Smooth muscle cell (in vitro differentiated cells): ENCODE results near the gene CELSR1. TPM values are rescaled to one million over a fixed set of nuclear protein-coding genes. Genes with fewer than 3 reads are reported as not detected.

Experiments used
- DNase-seq: peaks from one replicate; lab custom pipeline; 2025; ENCODE audit not compliant: unreplicated experiment; lab: John Stamatoyannopoulos, UW
- H2AFZ ChIP-seq: fragments of 200-600 bp; sonication (generic); 2 replicates; pipeline ENCODE4 v1.6.0; 2016; ENCODE audit warnings: antibody characterized with exemption, low read depth, mild to moderate bottlenecking
- H3F3A ChIP-seq: fragments of 200-600 bp; sonication (generic); 2 replicates; pipeline ENCODE4 v1.6.0; 2017; ENCODE audit warnings: antibody characterized with exemption, low read depth
- H3K27ac ChIP-seq: fragments of 200-600 bp; sonication (generic); 2 replicates; pipeline ENCODE4 v1.5.1; 2016; ENCODE audit warnings: low read depth, mild to moderate bottlenecking
- H3K27me3 ChIP-seq: fragments of 200-600 bp; sonication (generic); 2 replicates; pipeline ENCODE4 v1.6.1; 2016; ENCODE audit warnings: low read depth, mild to moderate bottlenecking
- H3K36me3 ChIP-seq: fragments of 200-600 bp; sonication (generic); 2 replicates; pipeline ENCODE4 v1.5.1; 2016; ENCODE audit warnings: low read depth
- H3K4me1 ChIP-seq: fragments of 200-600 bp; sonication (generic); 2 replicates; pipeline ENCODE4 v1.5.1; 2016; ENCODE audit warnings: low read depth
- H3K4me2 ChIP-seq: fragments of 200-600 bp; sonication (generic); 2 replicates; pipeline ENCODE4 v1.6.0; 2016; ENCODE audit warnings: mild to moderate bottlenecking
- H3K4me3 ChIP-seq: fragments of 200-600 bp; sonication (generic); 2 replicates; pipeline ENCODE4 v1.5.1; 2016; ENCODE audit warnings: mild to moderate bottlenecking
- H3K79me2 ChIP-seq: fragments of 200-600 bp; sonication (generic); 2 replicates; pipeline ENCODE4 v1.6.0; 2016; ENCODE audit warnings: low read depth, mild to moderate bottlenecking
- H3K9ac ChIP-seq: fragments of 200-600 bp; sonication (generic); 2 replicates; pipeline ENCODE4 v1.6.0; 2016; ENCODE audit warnings: low read depth
- H3K9me3 ChIP-seq: fragments of 200-600 bp; sonication (generic); replicated peaks from 2 replicates; pipeline ENCODE4 v1.5.1; 2016; ENCODE audit warnings: low read depth
- H4K20me1 ChIP-seq: fragments of 200-600 bp; sonication (generic); 2 replicates; pipeline ENCODE4 v1.6.0; 2016; ENCODE audit warnings: low read depth
- WGBS: methylation state at CpG from one replicate; pipeline ENCODE4 v1.1.7; 2016; ENCODE audit warnings: low lambda C conversion rate; 5-methylcytosine and 5-hydroxymethylcytosine counted together
- polyA plus RNA-seq: library from polyadenylated mRNA; unstranded; fragments of >200 nt; fragmentation: Nextera tagmentation; extraction: Ambion mirVana; gene quantifications from 2 replicates; pipeline ENCODE4 v1.2.1, GENCODE V29; 2016
- total RNA-seq: library from RNA; depleted of rRNA; stranded (reverse); fragments of >200 nt; gene quantifications from 2 replicates; pipeline ENCODE4 v1.2.3, GENCODE V29; 2014
- TF ChIP-seq, protein P1 (sequence below): fragments of 200-600 bp; sonication (generic); IDR thresholded peaks from 2 replicates; pipeline ENCODE4 v1.5.1; 2017; ENCODE audit warnings: borderline replicate concordance, mild to moderate bottlenecking, antibody characterized with exemption; ENCODE audit not compliant: insufficient read depth, poor library complexity, severe bottlenecking

Gene CELSR1
- total and polyA plus RNA-seq, 2 experiments from 2014 or later: 3.6 to 15.2 TPM

DNA sequence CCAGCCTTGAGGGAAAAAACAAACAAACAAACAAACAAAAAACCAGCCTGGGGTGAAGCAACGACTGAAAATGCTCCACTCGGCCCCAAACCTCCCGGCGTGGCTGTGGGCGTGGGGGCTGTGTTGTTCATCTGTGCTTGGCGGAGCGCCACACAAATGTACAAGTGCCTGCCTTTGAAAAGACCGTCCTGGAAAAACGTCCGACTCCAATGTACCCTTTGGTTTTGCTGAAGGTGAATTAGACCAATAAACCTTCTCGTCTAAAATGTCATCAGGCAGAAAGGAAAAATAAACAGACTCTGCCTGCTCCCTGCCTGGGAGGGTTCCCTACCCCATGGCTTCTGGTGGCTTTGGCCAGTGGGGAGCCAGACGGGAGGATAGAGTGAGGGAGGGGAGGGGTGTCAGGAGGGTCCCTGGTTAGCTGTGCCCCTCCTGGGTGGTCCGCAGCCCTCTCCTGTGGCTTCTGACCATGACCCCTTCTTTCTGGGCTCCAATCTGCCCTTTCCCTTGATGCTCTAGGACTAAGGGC is 108.0 kb downstream of the CELSR1 start:
- H4K20me1 ChIP-seq: no peaks in the 10 kb centered on the region
- no peaks in the 10 kb centered on the region for H3K9me3 ChIP-seq
- peaks cover 10% of the 10 kb centered on the region for H3F3A ChIP-seq
- no peak for DNase-seq
- H3K9ac ChIP-seq: no peak overlapping the region
- no peak overlapping the region for H2AFZ ChIP-seq
- H3K27me3 ChIP-seq: no peaks in the 10 kb centered on the region
- H3K4me1 ChIP-seq: no peaks in the 10 kb centered on the region
- no peak overlapping the region for H3K4me3 ChIP-seq
- 83% methylated on average over 13 of the region's 13 CpGs for WGBS
- no peak overlapping the region for H3K4me2 ChIP-seq
- TF ChIP-seq, protein P1, sequence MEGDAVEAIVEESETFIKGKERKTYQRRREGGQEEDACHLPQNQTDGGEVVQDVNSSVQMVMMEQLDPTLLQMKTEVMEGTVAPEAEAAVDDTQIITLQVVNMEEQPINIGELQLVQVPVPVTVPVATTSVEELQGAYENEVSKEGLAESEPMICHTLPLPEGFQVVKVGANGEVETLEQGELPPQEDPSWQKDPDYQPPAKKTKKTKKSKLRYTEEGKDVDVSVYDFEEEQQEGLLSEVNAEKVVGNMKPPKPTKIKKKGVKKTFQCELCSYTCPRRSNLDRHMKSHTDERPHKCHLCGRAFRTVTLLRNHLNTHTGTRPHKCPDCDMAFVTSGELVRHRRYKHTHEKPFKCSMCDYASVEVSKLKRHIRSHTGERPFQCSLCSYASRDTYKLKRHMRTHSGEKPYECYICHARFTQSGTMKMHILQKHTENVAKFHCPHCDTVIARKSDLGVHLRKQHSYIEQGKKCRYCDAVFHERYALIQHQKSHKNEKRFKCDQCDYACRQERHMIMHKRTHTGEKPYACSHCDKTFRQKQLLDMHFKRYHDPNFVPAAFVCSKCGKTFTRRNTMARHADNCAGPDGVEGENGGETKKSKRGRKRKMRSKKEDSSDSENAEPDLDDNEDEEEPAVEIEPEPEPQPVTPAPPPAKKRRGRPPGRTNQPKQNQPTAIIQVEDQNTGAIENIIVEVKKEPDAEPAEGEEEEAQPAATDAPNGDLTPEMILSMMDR: no peak
- H3K36me3 ChIP-seq: no peaks in the 10 kb centered on the region
- no peaks in the 10 kb centered on the region for H3K79me2 ChIP-seq
- no peak overlapping the region for H3K27ac ChIP-seq

DNA sequence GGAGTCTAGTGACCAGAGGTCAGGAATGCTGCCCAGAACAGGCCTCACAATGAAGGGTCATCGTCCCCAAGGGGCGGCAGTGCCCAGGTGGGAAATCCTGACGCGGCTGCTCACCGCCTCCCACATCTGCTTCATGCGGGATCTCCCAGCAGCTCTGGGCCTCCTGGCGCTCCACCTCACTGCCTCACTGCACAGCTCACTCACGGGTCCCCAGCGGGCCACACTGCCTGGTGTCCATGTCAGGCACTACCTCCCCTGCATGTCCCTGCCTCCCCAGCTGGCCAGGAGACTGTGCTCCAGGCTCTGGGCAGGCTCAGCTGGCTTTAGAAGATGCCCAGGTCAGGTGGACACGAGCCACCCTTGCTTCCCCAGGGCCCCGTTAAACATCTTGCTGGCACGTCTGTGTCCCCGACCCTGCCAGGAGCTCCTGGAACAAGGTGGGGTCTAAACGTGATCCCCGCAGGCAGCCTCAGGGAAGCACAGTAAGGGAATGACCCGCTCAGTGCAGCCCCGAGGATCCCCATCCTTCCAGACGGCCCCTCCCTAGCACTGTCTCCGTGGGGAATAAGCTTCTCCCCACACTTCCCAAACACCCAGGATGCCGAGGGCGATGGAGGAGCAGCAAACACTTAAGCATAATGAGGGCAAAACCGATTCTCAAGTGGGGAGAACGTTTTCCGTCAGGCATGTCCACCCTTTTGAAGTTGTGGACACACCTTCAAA is 108.7 kb downstream of the CELSR1 start:
- no peaks in the 10 kb centered on the region for H3K4me1 ChIP-seq
- WGBS: 95% methylated on average over 23 of the region's 24 CpGs
- peaks cover 10% of the 10 kb centered on the region for H3F3A ChIP-seq
- H3K27me3 ChIP-seq: no peaks in the 10 kb centered on the region
- H3K27ac ChIP-seq: no peak overlapping the region
- H3K9ac ChIP-seq: no peak overlapping the region
- H2AFZ ChIP-seq: no peak overlapping the region
- no peak overlapping the region for H3K4me3 ChIP-seq
- TF ChIP-seq, protein P1: no peak
- H3K36me3 ChIP-seq: no peaks in the 10 kb centered on the region
- DNase-seq: no peak
- no peak overlapping the region for H3K4me2 ChIP-seq
- H4K20me1 ChIP-seq: no peaks in the 10 kb centered on the region
- H3K9me3 ChIP-seq: no peaks in the 10 kb centered on the region
- no peaks in the 10 kb centered on the region for H3K79me2 ChIP-seq

DNA sequence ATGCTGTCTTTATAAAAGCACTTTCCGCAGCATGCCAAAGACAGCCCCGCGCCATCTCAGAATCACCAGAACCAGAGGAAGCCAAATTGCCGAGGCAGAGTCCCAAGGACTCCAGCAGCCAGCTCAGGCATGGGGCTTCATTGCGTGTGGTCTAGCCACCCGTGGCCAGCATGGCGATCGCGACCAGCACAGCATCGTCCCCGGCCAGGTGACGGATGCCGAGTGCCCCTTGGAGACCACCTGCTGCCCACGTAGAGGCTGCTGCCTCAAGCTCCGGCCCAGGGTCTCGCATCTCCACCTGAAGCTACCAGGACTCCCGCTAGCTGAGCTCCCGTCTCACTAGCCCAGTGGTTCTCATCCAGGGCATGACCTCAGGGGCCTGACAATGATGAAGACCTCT is 109.2 kb downstream of the CELSR1 start:
- no peak overlapping the region for H3K9ac ChIP-seq
- WGBS: 95% methylated on average over 18 of the region's 18 CpGs
- H3K36me3 ChIP-seq: no peaks in the 10 kb centered on the region
- H3F3A ChIP-seq: peaks cover 10% of the 10 kb centered on the region
- H2AFZ ChIP-seq: no peak overlapping the region
- TF ChIP-seq, protein P1: no peak
- no peak overlapping the region for H3K4me2 ChIP-seq
- H3K27me3 ChIP-seq: no peaks in the 10 kb centered on the region
- no peaks in the 10 kb centered on the region for H3K4me1 ChIP-seq
- no peaks in the 10 kb centered on the region for H4K20me1 ChIP-seq
- H3K27ac ChIP-seq: no peak overlapping the region
- H3K4me3 ChIP-seq: no peak overlapping the region
- H3K9me3 ChIP-seq: no peaks in the 10 kb centered on the region
- no peak for DNase-seq
- no peaks in the 10 kb centered on the region for H3K79me2 ChIP-seq

DNA sequence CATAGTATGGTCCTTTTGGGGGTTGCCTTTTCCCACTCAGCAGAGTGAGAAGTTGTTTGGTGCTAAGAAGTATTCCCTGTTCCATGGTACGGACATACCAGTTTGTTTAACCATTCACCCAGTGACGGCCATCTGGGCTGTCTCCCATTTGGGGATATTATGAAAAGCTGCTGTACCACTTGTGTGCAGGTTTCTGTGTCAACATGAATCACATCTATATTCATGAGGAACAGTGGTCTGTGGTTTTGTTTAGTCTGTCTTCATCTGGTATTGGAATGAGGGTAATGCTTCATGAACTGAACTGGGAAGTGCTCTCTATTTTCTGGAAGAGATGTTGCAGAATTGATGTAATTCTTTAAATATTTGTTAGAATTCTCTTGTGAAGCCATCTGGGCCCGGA is 112.4 kb downstream of the CELSR1 start:
- H3K4me1 ChIP-seq: no peaks in the 10 kb centered on the region
- WGBS: 32% methylated on average over 3 of the region's 3 CpGs
- H4K20me1 ChIP-seq: no peaks in the 10 kb centered on the region
- no peaks in the 10 kb centered on the region for H3K27me3 ChIP-seq
- TF ChIP-seq, protein P1: no peak
- H3K27ac ChIP-seq: peak overlapping the region; percentile 11
- DNase-seq: no peak
- H3K79me2 ChIP-seq: no peaks in the 10 kb centered on the region
- H3K4me3 ChIP-seq: no peak overlapping the region
- no peak overlapping the region for H3K9ac ChIP-seq
- H2AFZ ChIP-seq: no peak overlapping the region
- no peaks in the 10 kb centered on the region for H3K9me3 ChIP-seq
- no peaks in the 10 kb centered on the region for H3K36me3 ChIP-seq
- peaks cover 10% of the 10 kb centered on the region for H3F3A ChIP-seq
- H3K4me2 ChIP-seq: no peak overlapping the region
